ENCODE data around the gene DCDC1.

Gene DCDC1

DNA sequence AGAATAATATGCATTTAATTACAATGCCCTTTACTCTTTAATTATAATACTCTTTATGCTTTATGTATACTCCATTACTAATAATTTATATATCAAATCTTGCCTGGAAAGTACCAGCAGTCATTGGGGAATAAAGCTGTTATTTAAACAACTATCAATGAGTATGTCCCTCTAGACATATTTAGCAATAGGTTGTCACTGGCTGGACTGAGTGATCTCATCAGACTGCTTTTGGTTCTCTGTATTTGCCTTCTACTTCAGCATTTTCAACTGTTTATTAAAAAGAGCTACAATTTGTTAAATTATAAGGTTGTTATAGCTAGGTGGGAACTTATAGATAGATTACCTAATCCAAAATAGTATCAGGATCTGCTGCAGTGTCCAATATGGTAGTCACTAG, 267.2 kb downstream of the DCDC1 start:
- DNase-seq: no peak

- DNase-seq: no peak
These were observed 273.2 kb downstream of the DCDC1 start for GRCh38 chr11:31096191-31096805.

GRCh38 chr11:31092638-31093037, 276.9 kb downstream of the DCDC1 start:
- DNase-seq: no peak

DNA sequence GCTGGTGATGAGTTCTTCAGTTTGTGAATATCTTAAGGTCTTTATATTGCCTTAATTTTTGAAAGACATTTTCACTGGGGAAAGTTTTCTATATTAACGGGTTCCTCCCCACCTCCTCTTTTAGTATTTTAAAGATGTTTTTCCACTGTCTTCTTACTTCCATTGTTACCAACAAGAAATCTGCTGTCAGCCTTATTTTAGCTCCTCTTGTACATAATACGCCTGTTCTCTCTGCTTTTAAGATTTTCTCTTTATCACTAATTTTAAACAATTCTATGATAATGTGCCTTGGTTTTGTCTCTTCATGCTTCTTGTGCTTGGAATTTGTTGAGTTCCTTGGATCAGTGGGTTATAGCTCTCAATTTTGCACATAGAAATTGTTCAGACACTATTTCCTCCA, 280.4 kb downstream of the DCDC1 start:
- DNase-seq: no peak

DNA sequence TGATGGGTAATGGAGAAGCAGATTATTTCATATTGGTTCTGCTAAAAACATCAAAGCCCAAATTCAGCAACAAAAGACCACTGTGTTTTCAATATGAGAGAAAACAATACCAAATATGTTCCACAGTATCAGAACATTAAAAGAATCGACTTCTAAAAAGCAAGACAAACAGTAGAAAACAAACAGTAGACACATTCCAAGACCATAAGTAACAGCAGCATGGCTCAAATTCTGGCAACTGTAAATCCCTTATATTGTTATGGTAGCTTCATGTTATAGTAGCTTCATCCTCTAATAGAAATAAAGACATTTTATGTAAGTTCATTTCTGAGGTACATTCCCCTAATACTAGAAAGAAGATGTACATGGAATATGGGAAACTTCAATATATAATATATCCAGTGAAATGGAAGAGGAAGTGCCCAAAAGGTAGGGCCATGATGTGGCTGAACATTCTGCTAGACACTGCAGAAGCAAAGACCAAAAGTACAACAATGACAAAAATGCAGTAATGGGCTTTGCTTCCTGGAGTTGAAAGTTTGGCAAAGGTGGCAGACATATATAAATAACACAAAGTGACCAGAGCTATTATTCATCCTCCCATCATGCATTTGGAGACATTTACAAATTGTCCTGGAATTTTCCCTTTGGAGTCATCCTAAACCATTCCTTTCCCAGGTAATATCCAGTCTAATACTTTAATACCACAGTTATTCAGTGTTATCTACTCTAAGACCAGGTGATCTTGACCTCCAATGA, 299.9 kb downstream of the DCDC1 start:
- DNase-seq: no peak

DNA sequence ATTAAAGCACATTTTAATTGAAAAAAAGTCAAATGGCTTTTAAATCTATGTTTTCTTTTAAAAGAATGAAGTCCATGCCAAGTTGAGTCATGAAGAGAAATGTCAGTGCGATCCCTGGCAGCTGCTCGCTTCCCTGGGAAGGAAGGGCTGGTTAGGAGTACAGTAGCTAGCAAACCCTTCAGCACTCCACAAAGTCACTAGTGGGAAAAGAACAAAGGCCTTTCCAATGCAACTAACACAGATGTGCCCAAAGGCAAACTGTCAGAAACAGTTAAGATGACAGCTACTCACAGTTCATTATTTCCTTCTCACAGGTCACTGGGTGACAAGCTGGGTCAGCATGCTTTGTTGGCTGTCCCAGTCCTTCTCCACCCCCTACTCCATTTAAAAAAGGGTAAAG, 308.7 kb downstream of the DCDC1 start:
- no peak for DNase-seq

DNA sequence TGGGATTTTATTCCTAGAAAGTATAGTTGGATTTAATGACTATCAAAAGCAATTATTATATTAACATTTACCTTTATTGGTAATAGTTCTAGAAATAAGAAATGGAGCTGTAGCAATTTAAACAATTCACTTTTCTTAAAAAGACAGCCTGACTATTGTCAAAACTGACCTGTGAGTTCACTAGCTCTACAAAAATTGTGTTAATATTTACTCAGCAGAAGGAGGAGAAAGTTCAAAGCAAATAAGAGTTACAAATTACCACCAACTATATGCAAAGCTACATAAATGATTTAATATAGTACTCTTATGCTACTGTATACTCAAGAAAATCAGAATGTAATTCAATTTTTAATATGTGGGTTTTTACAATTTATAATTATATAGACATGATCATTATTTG, 310.0 kb downstream of the DCDC1 start:
- DNase-seq: no peak

GRCh38 chr11:31050061-31050765, 319.3 kb downstream of the DCDC1 start:
- DNase-seq: peak; percentile 85

DNA sequence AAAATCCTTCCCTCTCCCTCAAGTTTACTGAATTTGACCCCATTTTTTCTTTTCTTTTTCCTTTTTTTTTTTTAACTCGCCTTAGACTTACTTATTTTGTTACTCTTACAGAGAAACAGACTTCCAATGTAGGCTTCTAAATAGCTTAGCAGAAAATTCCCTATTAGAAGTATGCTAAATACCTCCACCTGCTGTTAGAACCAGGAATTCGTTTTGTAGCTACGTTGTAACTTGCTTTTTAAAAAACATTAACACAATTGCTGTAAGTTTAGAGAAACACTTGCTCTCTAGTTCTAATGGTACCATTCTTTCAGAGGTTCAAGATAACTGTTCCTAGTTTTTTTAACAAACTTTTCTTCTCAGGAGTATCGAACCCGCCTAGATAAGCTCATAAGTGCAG, 324.2 kb downstream of the DCDC1 start:
- no peak for DNase-seq

DNA sequence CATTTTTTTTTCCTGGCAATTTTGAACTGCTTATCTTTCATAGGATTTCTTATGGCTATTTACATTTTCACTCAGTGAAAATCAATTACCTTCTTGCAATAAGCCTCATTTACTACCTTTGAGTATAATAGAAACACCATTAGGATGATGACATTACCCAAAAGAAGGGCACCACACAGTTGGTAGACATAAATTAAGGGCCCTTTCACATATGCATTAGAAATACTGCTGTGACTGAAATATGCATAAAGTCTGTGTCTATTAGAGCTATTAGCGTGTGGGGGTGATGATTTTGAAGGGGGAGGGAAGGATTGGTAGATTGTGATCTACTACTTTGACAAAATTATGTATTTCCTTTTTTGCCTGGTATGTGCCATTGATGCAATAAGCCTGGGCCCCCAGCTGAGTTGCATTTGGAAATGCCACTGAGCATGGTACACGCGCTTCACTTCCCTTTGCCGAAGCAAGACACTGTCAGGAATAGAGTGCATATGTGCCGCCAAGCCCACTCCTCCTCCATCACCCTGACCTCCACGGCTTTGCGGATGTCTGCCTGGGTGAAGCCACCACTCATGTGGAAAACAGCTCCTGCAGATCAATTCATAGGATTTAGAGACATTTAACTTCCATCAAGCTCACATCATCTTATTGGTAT, 339.3 kb downstream of the DCDC1 start:
- no peak for DNase-seq

DNA sequence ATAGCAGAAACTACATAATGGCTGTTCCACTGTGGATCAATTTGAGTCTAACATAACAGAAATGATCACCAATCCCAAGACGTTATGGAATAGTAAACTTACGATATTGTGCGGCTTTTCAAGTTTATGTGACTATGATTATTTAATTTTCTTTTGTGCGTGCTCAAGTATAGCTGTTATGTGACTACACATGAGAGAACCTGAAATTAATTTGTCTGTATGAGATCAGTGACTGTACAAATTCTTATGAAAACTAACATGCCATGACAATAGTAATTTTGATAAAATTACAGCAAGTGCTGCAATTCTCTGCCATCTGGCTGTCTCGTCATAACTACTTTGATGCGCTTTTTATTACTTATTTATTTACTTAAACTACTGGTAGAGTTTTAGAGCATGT, 343.2 kb downstream of the DCDC1 start:
- no peak for DNase-seq

GRCh38 chr11:31022080-31022479, 347.5 kb downstream of the DCDC1 start:
- DNase-seq: no peak

DNA sequence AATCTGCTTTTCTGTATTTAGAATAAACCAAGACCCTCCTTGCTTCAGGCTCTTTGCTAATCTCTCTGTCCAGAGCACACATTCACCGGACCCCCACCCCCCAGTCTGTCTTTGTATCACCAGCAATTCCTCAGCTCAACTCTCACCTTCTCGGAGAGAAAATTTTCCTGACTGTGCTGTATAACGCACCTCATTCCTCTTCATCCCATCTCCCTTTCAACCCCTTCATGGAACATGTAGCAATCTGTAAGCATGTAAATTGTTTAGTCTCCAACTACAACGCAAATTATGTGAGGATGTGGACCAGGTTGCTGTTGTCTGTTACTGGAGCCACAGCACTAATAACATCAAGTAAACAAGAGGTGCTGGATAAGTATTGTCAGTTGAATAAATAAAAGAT, 349.8 kb downstream of the DCDC1 start:
- no peak for DNase-seq

GRCh38 chr11:31005202-31005601, 364.3 kb downstream of the DCDC1 start:
- no peak for DNase-seq

DNA sequence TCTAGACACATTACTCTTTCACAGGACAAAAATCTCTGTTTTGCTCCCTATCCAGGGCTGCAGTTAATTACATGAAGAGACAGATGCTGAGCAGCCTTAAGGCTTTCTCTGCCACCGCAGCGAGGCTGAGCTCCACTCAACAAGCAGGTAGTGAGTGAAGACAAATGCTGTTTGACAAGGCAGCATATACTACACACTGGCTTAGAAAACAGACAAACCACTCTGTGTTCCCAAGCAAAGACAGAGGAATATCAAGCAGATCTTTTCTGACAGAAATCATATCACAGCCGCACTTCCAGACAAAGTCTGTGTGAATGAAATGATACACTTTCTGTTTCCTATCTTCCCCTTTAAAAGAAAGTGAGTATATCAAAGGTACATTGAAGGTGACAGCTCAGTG, 368.1 kb downstream of the DCDC1 start:
- DNase-seq: no peak

DNA sequence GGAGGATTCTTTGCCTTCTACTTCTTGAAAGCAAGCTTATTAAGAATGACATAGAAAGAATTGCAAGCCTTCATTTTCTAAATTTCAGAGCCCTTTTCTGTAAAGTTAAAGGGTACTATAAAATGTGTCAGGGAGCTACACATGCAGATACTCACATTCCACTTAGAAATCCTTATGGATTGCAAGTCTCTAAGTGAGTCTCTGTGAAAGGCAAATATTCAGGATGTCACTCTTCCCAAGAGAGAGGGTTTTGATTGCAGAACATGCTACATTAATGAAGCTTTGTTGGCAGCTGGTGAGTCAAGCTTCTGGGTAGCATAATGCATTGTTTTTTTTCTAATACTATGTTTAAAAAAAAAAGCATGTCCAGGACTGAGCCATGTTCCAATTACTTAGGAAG, 369.2 kb downstream of the DCDC1 start:
- no peak for DNase-seq

DNA sequence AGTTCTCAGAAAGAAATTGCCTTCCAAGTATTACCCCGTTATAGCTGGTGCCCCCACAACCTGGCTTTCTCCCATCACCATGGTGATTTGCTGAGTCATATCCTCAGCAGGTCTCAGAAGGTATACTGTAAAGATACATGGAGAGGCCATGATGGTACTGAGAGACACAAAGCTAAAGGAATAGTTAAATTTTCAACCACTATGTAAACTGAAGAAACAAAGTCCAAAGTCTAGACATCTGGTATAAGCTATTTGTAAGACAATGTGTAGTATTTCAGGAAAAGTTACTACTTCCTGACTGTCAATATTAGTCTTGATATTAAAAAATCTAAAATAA, 377.1 kb downstream of the DCDC1 start:
- no peak for DNase-seq

GRCh38 chr11:30991802-30992512, 377.6 kb downstream of the DCDC1 start:
- DNase-seq: no peak

- DNase-seq: no peak
These were observed 378.2 kb downstream of the DCDC1 start for GRCh38 chr11:30991376-30991775.

DNA sequence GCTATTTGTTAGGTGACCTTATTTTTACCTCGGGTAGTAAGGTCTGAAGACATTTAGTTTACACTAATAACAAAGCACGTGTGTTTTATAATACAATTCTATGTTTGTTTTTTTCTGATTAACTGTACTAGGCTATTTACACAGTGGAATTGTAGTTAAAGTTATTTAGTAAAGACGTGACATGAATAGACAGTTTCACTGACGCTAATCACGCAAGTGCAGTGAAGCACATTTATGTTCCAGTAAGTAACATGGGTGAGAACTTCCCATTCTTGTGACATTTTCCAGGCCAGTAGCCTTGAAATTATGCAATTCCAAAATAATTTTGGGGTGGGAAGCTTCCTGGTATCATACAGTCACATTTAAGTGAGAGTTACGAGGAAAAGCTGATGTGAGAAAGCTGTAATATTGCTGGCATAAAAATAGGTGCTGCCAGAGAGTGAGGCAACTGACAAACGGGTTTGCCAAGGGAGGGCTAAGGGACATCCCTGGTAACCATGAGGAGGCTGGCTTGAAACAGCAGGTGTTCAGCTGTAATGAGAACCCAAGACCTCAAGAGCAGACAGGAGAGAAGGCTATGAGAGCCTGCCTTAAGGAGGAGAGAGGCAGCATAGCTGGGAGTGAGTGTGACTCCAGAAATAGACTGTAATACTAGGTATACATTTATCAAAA, 378.8 kb downstream of the DCDC1 start:
- no peak for DNase-seq

- DNase-seq: no peak
These were observed 381.7 kb downstream of the DCDC1 start for GRCh38 chr11:30987819-30988218.

GRCh38 chr11:30985536-30985935, 384.0 kb downstream of the DCDC1 start:
- DNase-seq: no peak

GRCh38 chr11:30984827-30985226, 384.7 kb downstream of the DCDC1 start:
- DNase-seq: no peak

Data from NCI-H1105 (cell line).